NCI-H82 treated with DMSO at 0.1 percent for 48 hours (cell line): ENCODE results near the gene VTCN1.
A peak's percentile ranks its signal among the peaks of the same experiment; 100 is the strongest.
"Not testable (repeated sequence)": the region's sequence is repeated elsewhere in the genome, so short reads cannot be mapped to it uniquely, and the experiment has no call there.

Experiments
- DNase-seq: peaks from one replicate; lab custom pipeline; 2025; ENCODE audit not compliant: unreplicated experiment; lab: John Stamatoyannopoulos, UW

Gene VTCN1

GRCh38 chr1:117128323-117129079, 82.2 kb downstream of the VTCN1 start:
- peak; percentile 32 for DNase-seq

DNA sequence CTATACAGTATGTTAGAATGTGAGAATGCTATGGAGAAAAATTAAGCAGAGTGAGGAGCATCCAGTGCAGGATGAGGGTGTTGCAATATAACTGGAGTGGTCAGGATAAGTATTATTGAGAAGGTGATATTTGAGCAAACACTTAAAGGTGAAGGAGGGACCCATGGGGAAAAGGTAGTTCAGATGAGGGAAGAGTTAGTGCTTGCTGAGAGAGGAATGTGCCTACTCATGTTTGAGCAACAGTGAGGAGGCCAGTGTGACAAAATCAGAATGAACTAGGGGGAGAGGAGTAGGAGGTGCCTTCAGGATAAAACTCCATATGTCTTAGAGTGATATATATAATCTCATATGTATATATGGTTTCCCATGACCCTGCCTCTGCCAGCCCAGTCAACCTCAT, 82.9 kb downstream of the VTCN1 start:
- no peak for DNase-seq

- no peak for DNase-seq
Observed at GRCh38 chr1:117124661-117125060, 86.1 kb downstream of the VTCN1 start.

DNA sequence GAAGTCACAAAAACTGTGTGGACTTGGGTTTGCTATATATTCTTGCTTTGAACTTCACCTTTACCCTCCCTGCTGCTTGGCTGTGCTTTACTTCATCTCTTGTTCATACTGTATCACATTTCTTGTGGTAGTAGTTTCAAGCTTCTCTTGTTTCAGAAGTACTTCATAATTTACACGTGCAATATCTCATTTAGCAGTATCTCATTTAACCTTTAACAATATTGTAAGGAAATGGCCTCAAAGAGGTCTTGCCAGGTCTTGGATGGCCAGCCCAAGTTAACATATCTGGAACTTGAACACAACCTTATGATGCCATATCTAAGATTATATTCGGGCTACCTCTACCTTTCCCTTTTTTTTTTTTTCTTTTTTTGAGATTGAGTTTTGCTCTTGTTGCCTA, 87.5 kb downstream of the VTCN1 start:
- DNase-seq: no peak

GRCh38 chr1:117122330-117123025, 88.2 kb downstream of the VTCN1 start:
- DNase-seq: no peak

- peak; percentile 96 for DNase-seq
Observed at GRCh38 chr1:117121589-117122329, 89.0 kb downstream of the VTCN1 start, which contains the start of gene TRIM45. Gene TRIM45 (minus strand): TSS chr1:117121749. CDS start chr1:117121201, 548 bp downstream.

GRCh38 chr1:117120774-117121588, 89.7 kb downstream of the VTCN1 start:
- no peak for DNase-seq

- not testable (repeated sequence) for DNase-seq
Observed at GRCh38 chr1:117119144-117119543, 91.6 kb downstream of the VTCN1 start.

DNA sequence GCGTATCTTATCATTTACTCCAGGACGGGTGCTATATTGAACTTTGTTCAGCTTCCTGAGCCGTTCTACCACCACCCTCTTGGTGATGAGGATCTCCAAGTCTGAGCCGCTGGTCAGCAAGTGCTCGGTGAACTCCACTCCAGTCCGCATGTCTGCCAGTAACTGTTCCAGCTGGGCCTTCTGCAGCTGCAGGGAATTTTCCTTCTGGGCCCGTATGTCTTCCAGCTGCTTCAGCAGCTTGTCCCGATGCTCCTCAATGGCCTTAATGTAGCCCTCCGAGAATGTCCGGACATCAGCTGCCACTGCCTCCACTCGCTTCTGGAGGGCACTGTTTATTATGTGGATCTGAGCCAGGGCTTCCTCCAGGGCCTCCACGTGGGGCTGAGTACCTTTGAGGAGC, 92.6 kb downstream of the VTCN1 start:
- DNase-seq: no peak

- DNase-seq: no peak
Observed at GRCh38 chr1:117117697-117118096, 93.0 kb downstream of the VTCN1 start.

DNA sequence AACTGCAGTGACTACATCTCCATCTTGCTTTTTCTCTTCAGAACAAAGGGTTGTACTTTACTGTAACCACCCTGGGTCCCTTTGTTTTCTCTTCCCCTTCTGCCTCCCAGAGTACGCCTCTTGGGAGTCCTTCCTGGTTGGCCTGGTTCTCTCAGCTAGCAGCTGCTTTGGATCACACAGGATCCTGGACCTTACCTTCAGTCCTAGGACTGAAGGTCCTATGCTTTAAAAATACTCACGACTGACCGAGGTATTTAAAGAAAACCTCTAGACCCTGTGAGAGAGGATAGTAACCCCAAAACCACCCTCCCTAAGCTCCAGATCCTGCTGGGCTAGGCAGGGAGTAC, 94.0 kb downstream of the VTCN1 start:
- no peak for DNase-seq

DNA sequence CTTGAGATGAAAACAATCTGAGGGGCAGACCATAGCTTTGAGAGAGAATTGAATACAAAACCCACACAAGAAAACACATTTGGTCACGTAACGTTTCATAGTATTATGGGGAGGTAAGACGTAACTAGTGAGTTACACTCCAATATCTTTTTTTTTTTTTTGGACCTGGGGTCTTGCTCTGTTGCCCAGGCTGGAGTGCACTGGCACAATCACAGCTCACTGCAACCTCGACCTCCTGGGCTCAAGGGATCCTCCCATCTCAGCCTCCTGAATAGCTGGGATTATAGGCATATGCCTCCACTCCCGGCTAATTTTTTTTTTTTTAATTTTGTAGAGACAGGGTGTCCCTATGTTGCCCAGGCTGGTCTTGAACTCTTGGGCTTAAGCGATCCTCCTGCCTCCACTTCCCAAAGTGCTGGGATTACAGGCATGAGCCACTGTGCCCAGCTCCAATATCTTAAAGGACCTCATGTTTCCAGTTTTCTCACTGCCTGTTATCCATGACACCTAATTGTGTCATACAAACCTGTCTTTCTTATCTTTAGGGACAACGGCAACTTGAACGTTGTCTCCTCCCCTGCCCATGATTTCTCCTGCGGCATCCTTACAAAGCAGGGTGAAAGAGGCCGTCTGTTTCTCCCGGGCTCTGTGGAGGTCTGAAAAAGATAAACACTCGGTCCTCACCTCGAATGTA, 94.5 kb downstream of the VTCN1 start:
- no peak for DNase-seq

GRCh38 chr1:117114877-117115276, 95.8 kb downstream of the VTCN1 start:
- DNase-seq: no peak

- no peak for DNase-seq
Observed at GRCh38 chr1:117113199-117113598, 97.5 kb downstream of the VTCN1 start.

DNA sequence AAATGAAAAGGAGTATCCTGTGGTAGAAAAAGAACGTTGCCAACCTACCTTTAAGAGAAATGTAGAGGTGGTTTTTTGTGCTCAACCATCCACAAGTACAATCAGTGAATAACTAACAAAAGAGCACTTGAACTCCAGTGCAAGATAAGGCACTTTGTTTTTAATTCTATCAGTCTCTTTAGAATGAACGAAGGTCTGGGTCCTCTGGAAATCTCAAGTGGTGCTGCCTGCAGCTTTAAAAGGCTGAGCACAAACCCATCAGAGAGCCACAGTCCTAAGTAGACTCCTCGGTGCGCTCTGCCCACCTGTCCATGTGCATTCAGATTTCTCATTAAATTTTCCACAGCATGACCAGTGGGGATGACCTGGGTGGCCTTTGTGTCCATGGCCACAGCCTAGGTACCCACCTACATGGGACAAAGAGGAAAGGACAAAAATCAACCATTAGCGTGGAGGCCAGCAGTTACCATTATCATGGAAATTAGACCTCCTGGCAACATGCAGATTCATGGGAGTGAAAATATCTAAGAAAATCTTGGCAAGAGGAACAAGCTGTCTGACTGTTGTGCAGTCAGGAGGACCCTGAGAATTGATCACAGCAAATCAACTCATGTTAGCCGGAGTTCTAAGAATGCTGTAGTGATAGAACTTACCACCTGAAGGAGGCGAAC, 98.5 kb downstream of the VTCN1 start:
- no peak for DNase-seq

GRCh38 chr1:117110774-117111173, 100.0 kb downstream of the VTCN1 start:
- DNase-seq: no peak

- DNase-seq: no peak
Observed at GRCh38 chr1:117107364-117107763, 103.4 kb downstream of the VTCN1 start.

- peak; percentile 5 for DNase-seq
Observed at GRCh38 chr1:117106478-117106877, 104.2 kb downstream of the VTCN1 start.

- peak; percentile 17 for DNase-seq
Observed at GRCh38 chr1:117105722-117106121, 105.0 kb downstream of the VTCN1 start.

DNA sequence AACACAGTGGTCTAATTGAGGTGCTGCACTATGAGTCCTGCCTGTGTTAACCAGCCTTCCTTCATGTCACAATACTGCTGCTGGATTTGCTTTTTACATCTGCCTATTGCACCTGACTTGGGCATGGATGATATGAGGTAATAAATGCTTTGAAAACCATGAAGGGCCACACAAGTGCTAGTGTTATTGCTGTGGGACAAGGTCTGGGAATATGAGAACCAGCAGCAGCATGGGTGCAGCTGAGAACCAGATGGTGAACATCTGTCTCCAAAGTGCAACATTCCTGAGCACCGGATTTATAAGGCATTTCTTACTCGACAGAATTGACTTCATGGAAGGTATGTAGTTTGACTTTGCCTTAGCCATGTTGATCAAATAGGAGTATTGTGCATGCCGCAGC, 105.7 kb downstream of the VTCN1 start:
- no peak for DNase-seq
